Subcutaneous adipose tissue (tissue), 4 donors: ENCODE measurements around the gene C8A. TPM values are rescaled to one million over a fixed set of nuclear protein-coding genes. Genes with fewer than 3 reads are reported as not detected.

ENCODE experiments used
- CTCF ChIP-seq: fragments of 450-650 bp; IDR thresholded peaks from one replicate; pipeline ENCODE4 v1.5.1; 2016; ENCODE audit warnings: low read depth, mild to moderate bottlenecking, control low read depth, antibody characterized with exemption, moderate library complexity
- total RNA-seq, 4 donors: library from RNA; depleted of rRNA; stranded (reverse); fragments of >200 nt; gene quantifications; one replicate each; pipeline ENCODE4 v1.1.0, GENCODE V29; 2016

C8A gene
- total RNA-seq, 4 donors from 2014 or later, result not detected

DNA sequence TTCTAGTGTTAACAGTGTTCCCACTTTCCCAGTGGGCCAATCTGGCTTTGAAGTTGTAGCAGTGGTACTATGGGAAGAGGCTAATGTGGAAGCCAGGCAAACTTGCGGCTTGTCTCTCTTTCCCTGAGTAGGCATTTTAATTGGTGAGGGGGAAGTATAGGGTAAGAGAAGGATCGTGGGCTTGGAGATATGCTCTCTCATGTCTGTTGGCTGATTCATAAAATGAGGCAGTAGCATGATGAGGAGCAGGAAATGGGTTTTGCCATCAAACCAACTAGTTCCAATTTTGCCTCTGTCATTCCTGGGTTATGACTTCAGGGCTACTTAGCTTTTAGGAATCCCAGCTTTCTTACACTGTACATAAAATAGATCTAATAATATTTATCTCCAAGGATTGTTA is 12.1 kb downstream of the C8A start:
- TF ChIP-seq CTCF, result no peak

DNA sequence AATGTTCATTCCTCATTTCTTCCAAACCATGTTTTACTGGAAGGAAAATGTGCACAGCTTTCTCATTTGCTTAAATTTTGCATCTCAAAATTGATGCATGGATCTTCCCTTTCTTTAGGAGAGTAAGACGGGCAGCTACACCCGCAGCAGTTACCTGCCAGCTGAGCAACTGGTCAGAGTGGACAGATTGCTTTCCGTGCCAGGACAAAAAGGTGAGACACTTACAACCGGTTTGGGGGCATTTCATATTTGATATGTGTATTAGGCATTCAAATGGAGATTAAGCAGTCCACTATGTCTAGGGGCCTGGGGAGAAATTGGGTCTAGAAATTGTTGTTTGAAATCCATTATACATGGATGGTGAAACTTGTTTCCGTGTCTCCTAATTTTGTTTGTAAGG is 12.9 kb downstream of the C8A start:
- TF ChIP-seq CTCF, result no peak

GRCh38 chr1:56868761-56869160 is 14.2 kb downstream of the C8A start:
- TF ChIP-seq CTCF, result no peak

DNA sequence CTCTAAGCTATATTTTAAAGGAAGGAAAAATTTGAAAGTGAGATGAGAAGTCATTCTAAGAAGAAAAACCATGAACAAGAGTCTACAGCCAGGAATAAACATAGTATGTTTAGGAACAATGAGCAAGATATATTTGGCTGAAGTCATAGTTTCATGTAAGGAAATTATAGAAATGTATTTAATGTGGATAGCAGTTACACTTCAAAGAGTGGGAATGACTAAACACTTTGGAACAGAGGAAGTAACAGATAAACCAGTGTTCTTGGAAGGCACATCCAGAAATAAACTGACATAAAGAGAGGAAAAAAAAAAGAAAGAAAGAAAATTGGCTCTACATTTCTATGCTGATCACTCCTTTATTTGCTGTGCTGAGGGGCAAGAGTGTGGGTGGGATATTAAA is 18.0 kb downstream of the C8A start:
- no peak for TF ChIP-seq CTCF

DNA sequence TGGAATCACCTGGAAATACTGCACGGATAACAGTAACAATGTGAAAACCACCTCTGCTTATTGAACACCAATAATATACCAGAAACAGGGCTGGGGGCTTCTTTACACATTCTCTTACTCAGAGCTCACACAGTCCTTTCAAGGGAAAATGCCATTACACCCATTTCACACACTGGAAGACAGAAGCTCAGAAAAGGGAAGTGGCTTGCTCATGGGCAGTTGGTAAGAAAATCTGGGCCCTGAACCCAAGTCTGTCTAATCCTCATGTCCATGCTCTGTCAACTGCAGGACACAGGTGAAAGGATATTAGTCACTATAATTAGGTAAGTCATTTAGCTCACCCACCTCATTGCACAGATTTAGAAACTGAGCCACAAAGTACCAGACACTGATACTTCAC is 18.6 kb downstream of the C8A start:
- TF ChIP-seq CTCF, result no peak

DNA sequence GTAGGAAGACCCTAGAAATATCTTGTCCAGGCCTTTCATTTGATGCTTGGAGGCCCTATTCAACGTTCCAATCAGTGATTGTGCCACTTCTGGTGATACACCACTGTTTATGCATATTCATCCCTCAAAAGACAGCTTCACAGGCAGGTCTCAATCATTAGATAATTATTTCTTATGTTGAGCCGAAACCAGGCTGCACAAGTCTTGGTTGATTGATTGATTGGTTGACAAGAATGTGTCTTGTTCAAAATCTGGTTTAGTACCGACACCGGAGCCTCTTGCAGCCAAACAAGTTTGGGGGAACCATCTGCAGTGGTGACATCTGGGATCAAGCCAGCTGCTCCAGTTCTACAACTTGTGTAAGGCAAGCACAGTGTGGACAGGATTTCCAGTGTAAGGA is 20.1 kb downstream of the C8A start:
- no peak for TF ChIP-seq CTCF

DNA sequence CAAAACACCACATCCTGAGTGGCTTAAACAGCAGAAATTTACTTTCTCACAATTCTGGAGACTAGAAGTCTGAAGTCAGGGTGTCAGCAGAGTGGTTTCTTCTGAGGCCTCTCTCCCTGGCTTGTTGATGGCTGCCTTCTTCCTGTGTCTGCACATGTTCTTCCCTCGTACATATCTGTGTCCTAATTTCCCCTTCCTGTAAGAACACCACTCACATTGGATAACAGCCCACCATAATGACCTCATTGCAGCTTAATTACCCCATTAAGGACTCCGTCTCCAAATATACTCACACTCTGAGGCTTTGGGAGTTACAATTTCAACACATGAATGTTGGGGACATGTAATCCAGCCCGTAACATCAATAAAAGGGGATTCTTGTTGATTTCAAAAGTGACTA is 23.4 kb downstream of the C8A start:
- no peak for TF ChIP-seq CTCF

GRCh38 chr1:56880774-56881173 is 26.2 kb downstream of the C8A start:
- no peak for TF ChIP-seq CTCF
